CD4-positive, alpha-beta memory T cell (primary cell): ENCODE data around the gene ESRRA. TPM values are rescaled to one million over a fixed set of nuclear protein-coding genes. Genes with fewer than 3 reads are reported as not detected.

Source experiments
- CTCF ChIA-PET: fragments of 350-600 bp; sonication (Branson Sonifier 250); formaldehyde crosslinking; loops from one replicate; lab custom pipeline; 2021; ENCODE audit warnings: inconsistent platforms; ENCODE audit not compliant: partially characterized antibody; lab: Charles Lee
- POLR2A ChIA-PET: fragments of 350-600 bp; sonication (Branson Sonifier 250); formaldehyde crosslinking; loops from one replicate; lab custom pipeline; 2021; ENCODE audit not compliant: partially characterized antibody; lab: Charles Lee
- DNase-seq, 5 donors: peaks; one replicate each; pipeline versions ENCODE4 v3.0.0 to v3.0.0-alpha.2; 2020 to 2022; ENCODE audit warnings: mixed read lengths in 1 of 5
- H3K27ac ChIP-seq: one replicate; pipeline ENCODE4 v1.7.0; 2013; ENCODE audit warnings: low read depth, low read length
- H3K27me3 ChIP-seq: 2 replicates; pipeline ENCODE4 v1.7.0; 2013; ENCODE audit warnings: mild to moderate bottlenecking, low read length, moderate library complexity; ENCODE audit not compliant: insufficient read depth
- H3K36me3 ChIP-seq: 2 replicates; pipeline ENCODE4 v1.7.0; 2013; ENCODE audit warnings: mild to moderate bottlenecking, low read length, moderate library complexity; ENCODE audit not compliant: insufficient read depth
- H3K4me1 ChIP-seq: 2 replicates; pipeline ENCODE4 v1.7.0; 2013; ENCODE audit warnings: mild to moderate bottlenecking, low read length, moderate library complexity; ENCODE audit not compliant: insufficient read depth
- H3K4me3 ChIP-seq, 2 donors: one replicate each; pipeline ENCODE4 v1.7.0; 2013; ENCODE audit warnings: low read length in 2 of 2, mild to moderate bottlenecking in 1 of 2
- H3K9me3 ChIP-seq, 2 donors: one replicate each; pipeline ENCODE4 v1.7.0; 2013; ENCODE audit warnings: low read length in 2 of 2, control low read depth in 1 of 2; ENCODE audit not compliant: control insufficient read depth in 1 of 2
- H3K27ac Mint-ChIP-seq, 7 donors: one replicate each; pipeline ENCODE4 v1.8.0; 2020 to 2021; ENCODE audit warnings: mixed read lengths in 7 of 7, mild to moderate bottlenecking in 6 of 7, inconsistent platforms in 3 of 7, moderate library complexity in 3 of 7
- H3K27me3 Mint-ChIP-seq, 2 donors: one replicate each; pipeline ENCODE4 v1.8.0; 2020 to 2021; ENCODE audit warnings: mixed read lengths in 2 of 2
- H3K36me3 Mint-ChIP-seq, 2 donors: one replicate each; pipeline ENCODE4 v1.8.0; 2020 to 2021; ENCODE audit warnings: mixed read lengths in 2 of 2, inconsistent platforms in 1 of 2, mild to moderate bottlenecking in 1 of 2
- H3K4me1 Mint-ChIP-seq, 4 donors: one replicate each; pipeline ENCODE4 v1.8.0; 2020 to 2021; ENCODE audit warnings: mixed read lengths in 4 of 4, mild to moderate bottlenecking in 1 of 4
- H3K4me3 Mint-ChIP-seq, 8 donors: one replicate each; pipeline ENCODE4 v1.8.0; 2020 to 2021; ENCODE audit warnings: mixed read lengths in 8 of 8, mild to moderate bottlenecking in 7 of 8, moderate library complexity in 6 of 8, inconsistent platforms in 3 of 8
- H3K9me3 Mint-ChIP-seq, 8 donors: one replicate each; pipeline ENCODE4 v1.8.0; 2020 to 2021; ENCODE audit warnings: mixed read lengths in 8 of 8, mild to moderate bottlenecking in 5 of 8, inconsistent platforms in 3 of 8, moderate library complexity in 1 of 8
- intact Hi-C: fragments of 100-400 bp; cut with micrococcal nuclease; formaldehyde crosslinking; loops from one replicate; pipeline ENCODE4 v1.15.1; 2023
- polyA plus RNA-seq, 2 donors: library from polyadenylated mRNA; unstranded; fragments of 300-500 nt; fragmentation: Illumina TruSeq; gene quantifications; one replicate each; pipeline ENCODE4 v1.2.3, GENCODE V29; 2021
- total RNA-seq, 2 experiments: library from RNA; stranded (reverse); gene quantifications; one replicate each; pipeline ENCODE4 v1.2.3, GENCODE V29; 2021

ESRRA gene
- total and polyA plus RNA-seq, 4 experiments from 2014 or later = 4.4 to 31.9 (median 20.9) TPM

- CTCF ChIA-PET = interaction anchor here (0.8 to 4.9 kb wide), 3 partner anchors 8 to 338 kb away, joined by 3 to 40 read pairs (median 4); partner anchors contain the start of genes PRDX5 and TRMT112
These were observed 34.6 kb downstream of the ESRRA start, which contains the start of gene CCDC88B for GRCh38 chr11:64339754-64340408. TSS of gene CCDC88B (plus strand) at chr11:64340204. CDS start at chr11:64340267, 63 bp downstream.

GRCh38 chr11:64340671-64341335 lies 35.5 kb downstream of the ESRRA start:
- POLR2A ChIA-PET = interaction anchor here (0.5 to 9.7 kb wide), 15 partner anchors 9 to 155 kb away, joined by 3 to 153 read pairs (median 4); partner anchors contain the start of genes FERMT3, GPR137, PRDX5 and RPS6KA4

More at GRCh38 chr11:64339754-64340408, 34.6 kb downstream of the ESRRA start, which contains the start of gene CCDC88B:
- Histone ChIP-seq H3K36me3 (peaks cover 16% of the 10 kb centered on the region), H3K27ac (peak within 1 kb of the TSS; percentile 81), H3K4me1 (peaks cover 44% of the 10 kb centered on the region), H3K4me3 (peak within 1 kb of the TSS; percentile 57 to 81), H3K9me3 (no peaks in the 10 kb centered on the region), H3K27me3 (no peaks in the 10 kb centered on the region)
- H3K9me3 Mint-ChIP-seq = no peaks in the 10 kb centered on the region
- peak within 1 kb of the TSS; percentile 88 to 99 (median 96) for H3K27ac Mint-ChIP-seq
- peak; percentile 88 to 96 (median 89) for DNase-seq
- POLR2A ChIA-PET = interaction anchor here (1.1 to 9.7 kb wide), 11 partner anchors 8 to 154 kb away, joined by 3 to 153 read pairs (median 4); partner anchors contain the start of genes FERMT3, PRDX5, RPS6KA4 and STIP1
- intact Hi-C loops = loop anchor here (1.0 kb wide), 2 partner anchors 23 to 35 kb away; partner anchors contain the start of genes ESRRA and TRMT112
- H3K36me3 Mint-ChIP-seq = peaks cover 12 to 32% of the 10 kb centered on the region in 2 donors
- peaks cover 18 to 46% (median 34%) of the 10 kb centered on the region in 4 donors for H3K4me1 Mint-ChIP-seq
- no peaks in the 10 kb centered on the region for H3K27me3 Mint-ChIP-seq
- H3K4me3 Mint-ChIP-seq = peak within 1 kb of the TSS; percentile 81 to 93 (median 86)

GRCh38 chr11:64341429-64341828 lies 36.1 kb downstream of the ESRRA start:
- no peak for DNase-seq
- Mint-ChIP-seq H3K4me3 (peak overlapping the region; percentile 81 to 93 (median 86)), H3K4me1 (peaks cover 22 to 51% (median 36%) of the 10 kb centered on the region in 4 donors)

More at GRCh38 chr11:64340671-64341335, 35.5 kb downstream of the ESRRA start:
- Mint-ChIP-seq H3K4me1 (peaks cover 22 to 51% (median 34%) of the 10 kb centered on the region in 4 donors), H3K27me3 (no peaks in the 10 kb centered on the region), H3K4me3 (peak overlapping the region; percentile 81 to 93 (median 86)), H3K9me3 (no peaks in the 10 kb centered on the region), H3K36me3 (peaks cover 14 to 36% of the 10 kb centered on the region in 2 donors), H3K27ac (peak overlapping the region; percentile 88 to 99 (median 96))
- DNase-seq = peak; percentile 56 to 70 (median 60)
- peaks cover 44% of the 10 kb centered on the region for H3K4me1 ChIP-seq
- CTCF ChIA-PET = interaction anchor here (0.8 to 4.9 kb wide), 3 partner anchors 9 to 339 kb away, joined by 3 to 40 read pairs (median 4); partner anchors contain the start of genes PRDX5 and TRMT112
- H3K36me3 ChIP-seq = peaks cover 22% of the 10 kb centered on the region
- no peaks in the 10 kb centered on the region for H3K27me3 ChIP-seq
- H3K27ac ChIP-seq = peak overlapping the region; percentile 81
- H3K4me3 ChIP-seq = peak overlapping the region; percentile 57 to 81
- intact Hi-C loops = loop anchor here (1.0 kb wide), 2 partner anchors 24 to 36 kb away; partner anchors contain the start of genes ESRRA and TRMT112
- H3K9me3 ChIP-seq = no peaks in the 10 kb centered on the region

GRCh38 chr11:64341851-64342791 lies 36.8 kb downstream of the ESRRA start:
- H3K4me3 ChIP-seq = no peak overlapping the region
- H3K36me3 ChIP-seq = peaks cover 22% of the 10 kb centered on the region
- H3K27me3 ChIP-seq = no peaks in the 10 kb centered on the region
- peaks cover 21 to 51% (median 36%) of the 10 kb centered on the region in 4 donors for H3K4me1 Mint-ChIP-seq
- intact Hi-C loops = loop anchor here (1.0 kb wide), 1 partner anchor 17 kb away; the partner anchor contains the start of gene RPS6KA4
- H3K27me3 Mint-ChIP-seq = no peaks in the 10 kb centered on the region
- POLR2A ChIA-PET = interaction anchor here (1.0 to 9.7 kb wide), 5 partner anchors 17 to 136 kb away, joined by 3 to 153 read pairs (median 6); partner anchors contain the start of genes FERMT3, GPR137, PRDX5 and RPS6KA4
- H3K9me3 Mint-ChIP-seq = no peaks in the 10 kb centered on the region
- CTCF ChIA-PET = interaction anchor here (0.8 to 4.9 kb wide), 5 partner anchors 10 to 150 kb away, joined by 3 to 40 read pairs (median 4); partner anchors contain the start of genes PRDX5 and TRMT112
- peaks cover 44% of the 10 kb centered on the region for H3K4me1 ChIP-seq
- peak overlapping the region in 7 of 8 donors; percentile 39 to 93 (median 63) for H3K4me3 Mint-ChIP-seq
- H3K36me3 Mint-ChIP-seq = peaks cover 17 to 40% of the 10 kb centered on the region in 2 donors
- no peaks in the 10 kb centered on the region for H3K9me3 ChIP-seq
- DNase-seq = peak; percentile 87 to 91 (median 89)
- H3K27ac ChIP-seq = peak overlapping the region; percentile 42
- peak overlapping the region in 6 of 7 donors; percentile 48 to 88 (median 76) for H3K27ac Mint-ChIP-seq

More at GRCh38 chr11:64341429-64341828, 36.1 kb downstream of the ESRRA start:
- Histone ChIP-seq H3K36me3 (peaks cover 22% of the 10 kb centered on the region), H3K9me3 (no peaks in the 10 kb centered on the region), H3K27ac (peak overlapping the region; percentile 81), H3K4me1 (peaks cover 44% of the 10 kb centered on the region), H3K4me3 (no peak overlapping the region), H3K27me3 (no peaks in the 10 kb centered on the region)
- ChIA-PET POLR2A (interaction anchor here (0.5 to 9.7 kb wide), 7 partner anchors 17 to 135 kb away, joined by 3 to 153 read pairs (median 6); partner anchors contain the start of genes FERMT3, GPR137, PRDX5 and RPS6KA4), CTCF (interaction anchor here (4.9 kb wide), 1 partner anchor 24 kb away, joined by 40 read pairs; the partner anchor contains the start of genes PRDX5 and TRMT112)
- H3K27me3 Mint-ChIP-seq = no peaks in the 10 kb centered on the region
- H3K36me3 Mint-ChIP-seq = peaks cover 17 to 40% of the 10 kb centered on the region in 2 donors
- H3K9me3 Mint-ChIP-seq = no peaks in the 10 kb centered on the region
- intact Hi-C loops = no loop called here
- H3K27ac Mint-ChIP-seq = peak overlapping the region in 5 of 7 donors; percentile 46 to 88 (median 64)

GRCh38 chr11:64342869-64343745 lies 37.8 kb downstream of the ESRRA start:
- no peak for DNase-seq
- ChIA-PET CTCF (interaction anchor here (0.8 to 4.9 kb wide), 6 partner anchors 9 to 151 kb away, joined by 3 to 40 read pairs (median 4); partner anchors contain the start of genes PRDX5 and TRMT112), POLR2A (interaction anchor here (4.5 to 9.7 kb wide), 2 partner anchors 16 to 26 kb away, joined by 38 to 153 read pairs; partner anchors contain the start of genes PRDX5, RPS6KA4 and TRMT112)
- Mint-ChIP-seq H3K9me3 (no peaks in the 10 kb centered on the region), H3K27me3 (no peaks in the 10 kb centered on the region), H3K4me1 (peaks cover 18 to 44% (median 33%) of the 10 kb centered on the region in 4 donors), H3K27ac (peak overlapping the region in 3 of 7 donors; percentile 48 to 88 (median 75)), H3K36me3 (peaks cover 11 to 36% of the 10 kb centered on the region in 2 donors), H3K4me3 (peak overlapping the region in 5 of 8 donors; percentile 39 to 64 (median 57))
- intact Hi-C loops = loop anchor here (1.0 kb wide), 1 partner anchor 16 kb away; the partner anchor contains the start of gene RPS6KA4
- peaks cover 44% of the 10 kb centered on the region for H3K4me1 ChIP-seq
- H3K4me3 ChIP-seq = no peak overlapping the region
- no peaks in the 10 kb centered on the region for H3K27me3 ChIP-seq
- H3K27ac ChIP-seq = no peak overlapping the region
- no peaks in the 10 kb centered on the region for H3K9me3 ChIP-seq
- peaks cover 26% of the 10 kb centered on the region for H3K36me3 ChIP-seq
